Stomach (tissue), 4 donors: ENCODE results near the gene OSMR.

Source experiments
- POLR2AphosphoS5 ChIP-seq, 3 donors: sonication (generic); formaldehyde crosslinking; IDR thresholded peaks; one replicate each; pipeline ENCODE4 v1.6.1; 2016; ENCODE audit warnings: antibody characterized with exemption in 3 of 3
- TF ChIP-seq, protein P1 (sequence below), 7 experiments: fragments of 450-650 bp in 4 of 7; fragments of 200-600 bp in 3 of 7; sonication (generic) in 3 of 7; IDR thresholded peaks; one replicate each; pipeline ENCODE4 v1.5.1; 2016 to 2019; ENCODE audit warnings: antibody characterized with exemption in 7 of 7, control low read depth in 2 of 7, mild to moderate bottlenecking in 1 of 7

- TF ChIP-seq, protein P1, sequence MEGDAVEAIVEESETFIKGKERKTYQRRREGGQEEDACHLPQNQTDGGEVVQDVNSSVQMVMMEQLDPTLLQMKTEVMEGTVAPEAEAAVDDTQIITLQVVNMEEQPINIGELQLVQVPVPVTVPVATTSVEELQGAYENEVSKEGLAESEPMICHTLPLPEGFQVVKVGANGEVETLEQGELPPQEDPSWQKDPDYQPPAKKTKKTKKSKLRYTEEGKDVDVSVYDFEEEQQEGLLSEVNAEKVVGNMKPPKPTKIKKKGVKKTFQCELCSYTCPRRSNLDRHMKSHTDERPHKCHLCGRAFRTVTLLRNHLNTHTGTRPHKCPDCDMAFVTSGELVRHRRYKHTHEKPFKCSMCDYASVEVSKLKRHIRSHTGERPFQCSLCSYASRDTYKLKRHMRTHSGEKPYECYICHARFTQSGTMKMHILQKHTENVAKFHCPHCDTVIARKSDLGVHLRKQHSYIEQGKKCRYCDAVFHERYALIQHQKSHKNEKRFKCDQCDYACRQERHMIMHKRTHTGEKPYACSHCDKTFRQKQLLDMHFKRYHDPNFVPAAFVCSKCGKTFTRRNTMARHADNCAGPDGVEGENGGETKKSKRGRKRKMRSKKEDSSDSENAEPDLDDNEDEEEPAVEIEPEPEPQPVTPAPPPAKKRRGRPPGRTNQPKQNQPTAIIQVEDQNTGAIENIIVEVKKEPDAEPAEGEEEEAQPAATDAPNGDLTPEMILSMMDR (IDR thresholded peaks at IDR 0.05), result no peak
- no peak for TF ChIP-seq POLR2AphosphoS5 (IDR thresholded peaks at IDR 0.05)
Observed at GRCh38 chr5:38906503-38906902, 60.7 kb downstream of the OSMR start.
